ENCODE data around the gene B4GAT1.

B4GAT1 gene

DNA sequence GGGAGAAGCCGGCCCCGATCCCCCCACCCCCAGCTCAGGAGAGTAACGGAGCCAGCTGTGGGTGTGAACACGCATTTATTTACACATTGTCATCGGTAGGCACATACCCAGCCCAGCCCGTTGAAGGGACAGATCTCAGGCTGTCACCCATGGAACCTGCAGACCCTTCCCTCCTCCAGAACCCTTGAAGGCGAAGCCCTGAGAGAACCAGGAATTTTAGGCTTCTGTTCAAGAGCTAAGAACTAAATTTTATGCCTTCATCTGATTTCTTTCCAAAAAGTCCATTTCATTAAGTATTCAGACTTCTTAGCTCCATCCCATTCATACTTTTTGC, 2.1 kb downstream of the B4GAT1 start:
- no peak for FAIRE-seq
- no peak for DNase-seq (ENCODE audit: insufficient read length, low spot score)
- TF ChIP-seq PAX5 (IDR thresholded peaks at IDR 0.05; ENCODE audit: insufficient read depth, low read length, severe bottlenecking) (no peak), POLR2A (IDR thresholded peaks at IDR 0.05; ENCODE audit: low read depth, low read length) (no peak), TAF1 (IDR thresholded peaks at IDR 0.05; ENCODE audit: low read depth, low read length) (no peak), POU2F2 (IDR thresholded peaks at IDR 0.05; ENCODE audit: low read depth, low read length) (no peak), POLR2AphosphoS5 (IDR thresholded peaks at IDR 0.05; ENCODE audit: low read depth, low read length) (no peak), SPI1 (IDR thresholded peaks at IDR 0.05; ENCODE audit: low read depth, low read length) (no peak)

DNA sequence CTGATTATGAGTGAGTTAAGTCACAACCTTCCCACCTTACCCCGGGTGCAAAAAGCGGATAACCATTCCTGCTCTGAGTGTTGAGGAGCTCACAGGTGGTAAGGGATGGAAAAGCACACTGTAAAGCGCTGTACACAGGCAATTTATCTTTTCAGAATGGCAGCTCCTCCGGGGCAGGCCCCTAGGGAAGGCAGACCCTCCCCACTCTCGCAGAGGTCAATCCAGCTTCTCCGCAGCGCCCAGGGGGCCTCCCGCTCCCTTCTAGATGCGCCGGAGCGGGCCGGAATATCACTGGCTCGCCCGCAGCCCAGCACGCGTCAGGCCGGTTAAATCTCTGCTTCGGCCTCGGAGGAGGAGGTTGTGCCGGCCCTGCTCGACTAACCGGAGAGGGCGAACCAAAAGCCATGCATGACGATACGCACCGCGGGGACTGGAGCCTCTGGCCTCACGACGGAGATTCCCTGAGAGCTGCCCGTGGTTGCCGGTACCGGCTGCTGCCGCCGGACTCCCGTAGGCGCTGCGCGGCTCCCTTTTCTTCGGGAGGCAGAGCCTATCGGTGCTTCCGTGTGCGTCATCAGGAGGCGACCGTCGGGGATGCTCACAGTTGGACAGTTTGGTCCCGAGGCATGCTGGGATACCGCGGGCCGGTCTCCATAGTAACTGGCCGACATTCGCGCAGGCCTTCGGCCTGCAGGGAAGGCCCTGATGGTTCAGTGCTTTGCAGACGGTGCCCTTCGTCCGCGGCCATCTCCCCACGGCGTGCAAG, 2.7 kb downstream of the B4GAT1 start, which contains the start of gene BRMS1:
BRMS1 (minus strand) TSS at position 555 of the 766 bp plus-strand sequence. CDS start 2,870 bp downstream, outside the sequence.
- DNase-seq (ENCODE audit: insufficient read length, low spot score) (peak; percentile 96), FAIRE-seq (peak; percentile 92)
- TF ChIP-seq SPI1 (IDR thresholded peaks at IDR 0.05; ENCODE audit: low read depth, low read length) (no peak), TAF1 (IDR thresholded peaks at IDR 0.05; ENCODE audit: low read depth, low read length) (peak; percentile 63), PAX5 (IDR thresholded peaks at IDR 0.05; ENCODE audit: insufficient read depth, low read length, severe bottlenecking) (no peak), POU2F2 (IDR thresholded peaks at IDR 0.05; ENCODE audit: low read depth, low read length) (peak; percentile 70), POLR2AphosphoS5 (IDR thresholded peaks at IDR 0.05; ENCODE audit: low read depth, low read length) (peak; percentile 86), POLR2A (IDR thresholded peaks at IDR 0.05; ENCODE audit: low read depth, low read length) (peak; percentile 93)

DNA sequence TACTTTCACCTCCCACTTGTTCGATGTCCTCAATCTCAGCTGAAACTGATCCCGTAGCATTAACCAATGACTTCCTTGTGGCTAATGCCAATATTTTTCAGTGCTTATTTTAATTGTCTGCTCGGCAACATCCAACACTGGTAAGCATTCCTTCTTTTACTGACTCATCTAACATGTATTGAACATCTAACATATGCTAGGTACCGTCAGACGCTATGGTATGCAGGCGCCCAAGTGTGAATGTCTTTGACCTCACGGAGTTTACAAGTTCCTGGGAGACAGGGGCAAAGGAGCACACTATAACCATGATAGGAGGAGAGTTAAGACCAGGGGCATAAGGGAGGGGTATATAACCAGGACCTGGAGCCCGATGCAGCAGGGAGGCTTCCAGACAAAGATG, 4.3 kb downstream of the B4GAT1 start:
- FAIRE-seq, result no peak
- TF ChIP-seq SPI1 (IDR thresholded peaks at IDR 0.05; ENCODE audit: low read depth, low read length), result no peak
- no peak for TF ChIP-seq TAF1 (IDR thresholded peaks at IDR 0.05; ENCODE audit: low read depth, low read length)
- no peak for TF ChIP-seq POLR2AphosphoS5 (IDR thresholded peaks at IDR 0.05; ENCODE audit: low read depth, low read length)
- TF ChIP-seq POU2F2 (IDR thresholded peaks at IDR 0.05; ENCODE audit: low read depth, low read length), result no peak
- no peak for TF ChIP-seq POLR2A (IDR thresholded peaks at IDR 0.05; ENCODE audit: low read depth, low read length)
- no peak for TF ChIP-seq PAX5 (IDR thresholded peaks at IDR 0.05; ENCODE audit: insufficient read depth, low read length, severe bottlenecking)

DNA sequence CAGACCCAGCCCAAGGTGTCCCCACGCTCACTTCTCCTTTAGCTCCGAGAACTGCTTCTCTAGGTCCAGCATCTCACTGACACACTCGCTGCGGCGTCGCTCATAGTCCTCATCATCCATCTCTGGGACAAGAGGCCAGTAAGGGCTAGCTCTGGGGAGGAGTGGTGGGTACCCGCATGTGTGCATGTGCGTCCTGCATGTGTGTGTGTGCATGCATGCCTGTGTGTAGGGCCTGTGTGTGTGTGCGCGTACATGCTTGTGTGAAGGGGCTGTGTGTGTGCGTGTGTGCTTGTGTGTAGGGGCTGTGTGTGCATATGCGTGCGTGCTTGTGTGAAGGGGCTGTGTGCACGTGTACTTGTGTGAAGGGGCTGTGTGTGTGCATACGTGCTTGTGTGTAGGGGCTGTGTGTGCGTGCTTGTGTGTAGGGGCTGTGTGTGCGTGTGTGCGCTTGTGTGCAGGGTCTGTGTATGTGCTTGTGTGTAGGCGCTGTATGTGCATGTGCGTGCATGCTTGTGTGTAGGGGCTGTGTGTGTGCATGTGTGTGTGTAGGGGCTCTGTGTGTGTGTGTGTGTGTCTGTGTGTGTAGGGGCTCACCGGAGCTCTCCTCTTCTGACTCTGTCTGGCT, 5.8 kb downstream of the B4GAT1 start:
- DNase-seq (ENCODE audit: insufficient read length, low spot score) (no peak), FAIRE-seq (no peak)
- TF ChIP-seq POU2F2 (IDR thresholded peaks at IDR 0.05; ENCODE audit: low read depth, low read length), result no peak
- TF ChIP-seq TAF1 (IDR thresholded peaks at IDR 0.05; ENCODE audit: low read depth, low read length), result no peak
- TF ChIP-seq PAX5 (IDR thresholded peaks at IDR 0.05; ENCODE audit: insufficient read depth, low read length, severe bottlenecking), result no peak
- no peak for TF ChIP-seq POLR2AphosphoS5 (IDR thresholded peaks at IDR 0.05; ENCODE audit: low read depth, low read length)
- no peak for TF ChIP-seq POLR2A (IDR thresholded peaks at IDR 0.05; ENCODE audit: low read depth, low read length)
- no peak for TF ChIP-seq SPI1 (IDR thresholded peaks at IDR 0.05; ENCODE audit: low read depth, low read length)

More for the DNA sequence above, 4.3 kb downstream of the B4GAT1 start:
- DNase-seq (ENCODE audit: insufficient read length, low spot score), result no peak

DNA sequence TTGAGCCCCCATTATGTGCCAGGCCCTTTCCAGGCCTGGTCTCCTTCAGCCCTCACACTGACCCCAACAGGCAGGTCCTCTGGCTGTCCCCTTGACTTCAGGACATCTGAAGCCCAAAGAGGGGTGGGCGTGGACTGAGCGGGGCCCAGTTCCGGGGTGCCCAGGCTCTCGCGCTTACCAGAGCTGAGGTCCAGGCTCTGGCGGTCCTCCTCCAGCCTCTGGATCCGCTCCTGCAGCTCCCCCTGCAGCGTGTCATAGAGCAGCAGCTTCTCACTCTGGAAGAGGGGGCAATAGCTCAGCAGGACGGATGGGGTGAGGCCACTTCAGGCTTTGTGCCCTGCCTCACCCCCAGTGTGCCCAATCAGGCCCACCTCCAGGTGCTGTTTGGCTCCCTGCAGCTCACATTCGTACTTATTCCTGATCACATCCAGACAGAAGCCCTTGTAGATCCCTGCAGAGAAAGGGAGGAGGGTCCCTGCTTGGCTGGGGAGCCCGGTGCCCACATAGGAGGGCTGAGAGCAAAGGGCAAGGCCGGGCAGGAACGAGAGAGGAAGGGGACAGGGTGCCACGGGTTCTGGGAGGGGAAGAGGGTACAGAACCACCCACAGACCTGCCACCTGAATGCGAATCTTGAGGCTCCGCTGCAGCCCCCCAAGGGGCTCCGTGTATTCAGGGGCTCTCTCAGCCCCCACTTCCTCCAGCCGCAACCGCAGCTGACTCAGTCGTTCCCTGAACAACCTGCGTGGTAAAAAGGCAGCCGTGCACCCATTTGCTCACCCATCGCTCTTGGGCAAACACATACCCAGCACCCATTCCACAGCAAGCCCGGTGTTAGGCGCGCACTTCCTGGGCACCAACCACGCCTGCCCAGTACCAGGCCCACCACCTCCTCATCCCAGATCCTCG, 6.6 kb downstream of the B4GAT1 start:
- FAIRE-seq (no peak), DNase-seq (ENCODE audit: insufficient read length, low spot score) (no peak)
- TF ChIP-seq TAF1 (IDR thresholded peaks at IDR 0.05; ENCODE audit: low read depth, low read length), result no peak
- no peak for TF ChIP-seq POLR2A (IDR thresholded peaks at IDR 0.05; ENCODE audit: low read depth, low read length)
- TF ChIP-seq POU2F2 (IDR thresholded peaks at IDR 0.05; ENCODE audit: low read depth, low read length), result no peak
- TF ChIP-seq SPI1 (IDR thresholded peaks at IDR 0.05; ENCODE audit: low read depth, low read length), result no peak
- TF ChIP-seq POLR2AphosphoS5 (IDR thresholded peaks at IDR 0.05; ENCODE audit: low read depth, low read length), result no peak
- no peak for TF ChIP-seq PAX5 (IDR thresholded peaks at IDR 0.05; ENCODE audit: insufficient read depth, low read length, severe bottlenecking)

DNA sequence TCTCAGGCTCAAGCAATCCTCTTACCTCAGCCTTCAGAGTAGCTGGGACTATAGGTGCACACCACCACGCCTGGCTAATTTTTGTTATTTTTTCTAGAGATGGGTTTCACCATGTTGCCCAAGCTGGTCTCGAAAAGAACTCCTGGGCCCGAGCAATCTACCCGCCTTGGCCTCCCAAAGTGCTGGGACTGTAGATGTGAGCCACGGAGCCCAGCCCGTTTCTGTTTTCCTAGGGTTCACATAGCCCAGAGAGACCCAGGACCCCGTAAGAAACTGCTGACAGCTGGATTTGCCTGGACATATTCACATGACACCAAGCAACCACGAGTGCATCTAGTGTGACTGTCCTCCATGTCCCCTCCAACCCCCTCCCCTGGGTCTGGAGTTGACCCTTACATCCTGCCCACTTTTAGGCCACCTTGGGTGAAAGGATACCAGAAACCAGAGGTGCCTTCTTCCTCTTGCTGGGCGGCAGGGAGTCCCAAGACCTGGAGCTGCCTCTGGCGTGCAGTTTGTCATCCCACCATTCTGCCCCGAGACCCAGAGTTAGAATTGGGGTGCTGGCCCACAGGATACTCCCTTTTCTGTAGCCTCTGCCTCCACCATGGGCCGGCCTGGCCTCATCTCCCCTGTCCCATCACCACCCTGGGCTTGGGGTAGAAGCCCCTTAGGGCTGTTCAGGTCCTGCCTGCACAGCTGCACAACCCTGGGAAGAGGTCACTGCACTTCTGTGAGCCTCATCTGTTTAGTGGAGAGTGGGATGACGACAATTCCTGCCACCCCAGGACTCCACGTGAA, 7.5 kb downstream of the B4GAT1 start:
- no peak for FAIRE-seq
- TF ChIP-seq TAF1 (IDR thresholded peaks at IDR 0.05; ENCODE audit: low read depth, low read length) (no peak), POU2F2 (IDR thresholded peaks at IDR 0.05; ENCODE audit: low read depth, low read length) (no peak), POLR2AphosphoS5 (IDR thresholded peaks at IDR 0.05; ENCODE audit: low read depth, low read length) (no peak), PAX5 (IDR thresholded peaks at IDR 0.05; ENCODE audit: insufficient read depth, low read length, severe bottlenecking) (no peak), SPI1 (IDR thresholded peaks at IDR 0.05; ENCODE audit: low read depth, low read length) (no peak), POLR2A (IDR thresholded peaks at IDR 0.05; ENCODE audit: low read depth, low read length) (no peak)
- no peak for DNase-seq (ENCODE audit: insufficient read length, low spot score)

DNA sequence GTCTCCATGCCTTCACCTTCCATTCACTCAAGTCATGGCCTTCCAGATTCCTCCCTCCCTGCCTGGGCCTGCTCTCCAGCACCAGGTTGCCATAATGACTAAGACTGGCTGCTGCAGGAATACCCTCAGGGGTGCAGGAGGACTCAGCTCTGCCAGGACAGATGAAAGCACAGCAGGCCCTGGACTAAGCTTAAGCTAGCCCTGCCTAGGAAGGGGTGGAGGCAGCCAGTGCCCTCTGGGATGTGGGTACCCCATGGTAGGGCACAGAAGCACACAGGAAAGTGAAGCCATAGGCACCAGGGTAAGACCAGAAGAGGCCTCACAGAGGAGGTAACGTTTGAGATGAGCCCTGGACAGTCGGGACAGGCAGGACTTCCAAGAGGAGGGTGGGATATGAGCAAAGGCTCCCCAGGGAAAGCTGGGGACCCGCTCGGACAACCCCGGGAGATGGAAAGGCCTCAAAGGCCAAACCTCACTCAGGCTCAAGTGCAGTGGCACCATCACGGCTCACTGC, 8.2 kb downstream of the B4GAT1 start:
- FAIRE-seq (no peak), DNase-seq (ENCODE audit: insufficient read length, low spot score) (no peak)
- TF ChIP-seq TAF1 (IDR thresholded peaks at IDR 0.05; ENCODE audit: low read depth, low read length), result no peak
- no peak for TF ChIP-seq POLR2AphosphoS5 (IDR thresholded peaks at IDR 0.05; ENCODE audit: low read depth, low read length)
- TF ChIP-seq SPI1 (IDR thresholded peaks at IDR 0.05; ENCODE audit: low read depth, low read length), result no peak
- TF ChIP-seq POU2F2 (IDR thresholded peaks at IDR 0.05; ENCODE audit: low read depth, low read length), result no peak
- no peak for TF ChIP-seq PAX5 (IDR thresholded peaks at IDR 0.05; ENCODE audit: insufficient read depth, low read length, severe bottlenecking)
- TF ChIP-seq POLR2A (IDR thresholded peaks at IDR 0.05; ENCODE audit: low read depth, low read length), result no peak
